Epithelial cell of esophagus (primary cell): ENCODE results near the gene PPP1R26.
A peak's percentile ranks its signal among the peaks of the same experiment; 100 is the strongest.

Experiments
- DNase-seq: peaks from one replicate; pipeline ENCODE4 v3.0.0; 2010; ENCODE audit warnings: low read depth
- H3K4me3 ChIP-seq: 2 replicates; pipeline ENCODE4 v1.5.1; 2011; ENCODE audit warnings: mild to moderate bottlenecking, low read length, control low read depth
- CTCF ChIP-seq: IDR thresholded peaks from 2 replicates; pipeline ENCODE4 v1.5.1; 2011; ENCODE audit warnings: low read depth, mild to moderate bottlenecking, low read length, control low read depth, inconsistent platforms; ENCODE audit not compliant: insufficient read depth; ENCODE audit errors: missing control alignments

Gene PPP1R26

GRCh38 chr9:135480071-135480939 lies 723 bp downstream of the PPP1R26 start:
- DNase-seq, result peak; percentile 40
- TF ChIP-seq CTCF, result no peak
- H3K4me3 ChIP-seq, result peak overlapping the region; percentile 69

GRCh38 chr9:135480940-135481310 lies 1.3 kb downstream of the PPP1R26 start:
- DNase-seq, result no peak
- TF ChIP-seq CTCF, result peak; percentile 7
- H3K4me3 ChIP-seq, result peak overlapping the region; percentile 69

- H3K4me3 ChIP-seq, result no peak overlapping the region
- no peak for DNase-seq
- no peak for TF ChIP-seq CTCF
Measured at GRCh38 chr9:135482015-135482754, 2.6 kb downstream of the PPP1R26 start.

GRCh38 chr9:135484460-135485277 lies 5.1 kb downstream of the PPP1R26 start:
- DNase-seq, result no peak
- no peak for TF ChIP-seq CTCF
- no peak overlapping the region for H3K4me3 ChIP-seq

- no peak overlapping the region for H3K4me3 ChIP-seq
- no peak for TF ChIP-seq CTCF
- DNase-seq, result no peak
Measured at GRCh38 chr9:135485385-135485784, 5.8 kb downstream of the PPP1R26 start.

- no peak for TF ChIP-seq CTCF
- H3K4me3 ChIP-seq, result no peak overlapping the region
- no peak for DNase-seq
Measured at GRCh38 chr9:135485832-135486231, 6.2 kb downstream of the PPP1R26 start.
